ENCODE measurements around the gene AKAP8. TPM values are rescaled to one million over a fixed set of nuclear protein-coding genes. Genes with fewer than 3 reads are reported as not detected.

Gene AKAP8
- total RNA-seq (2014; rRNA removed; shearing (Covaris generic); ENCODE audit: low replicate concordance): 15.8 and 18.9 TPM in 2 replicates

GRCh38 chr19:15379083-15379998, at the start of gene AKAP8:
TSS of gene AKAP8 (minus strand) at chr19:15379787. CDS start at chr19:15379731, 56 bp downstream.
- DNase-seq (ENCODE audit: low read depth): peak; percentile 97
- in situ Hi-C loops (cut with HindIII; ENCODE audit: low pct_unique_long_range_greater_than_20kb, low sequenced_read_pairs): no loop called here

DNA sequence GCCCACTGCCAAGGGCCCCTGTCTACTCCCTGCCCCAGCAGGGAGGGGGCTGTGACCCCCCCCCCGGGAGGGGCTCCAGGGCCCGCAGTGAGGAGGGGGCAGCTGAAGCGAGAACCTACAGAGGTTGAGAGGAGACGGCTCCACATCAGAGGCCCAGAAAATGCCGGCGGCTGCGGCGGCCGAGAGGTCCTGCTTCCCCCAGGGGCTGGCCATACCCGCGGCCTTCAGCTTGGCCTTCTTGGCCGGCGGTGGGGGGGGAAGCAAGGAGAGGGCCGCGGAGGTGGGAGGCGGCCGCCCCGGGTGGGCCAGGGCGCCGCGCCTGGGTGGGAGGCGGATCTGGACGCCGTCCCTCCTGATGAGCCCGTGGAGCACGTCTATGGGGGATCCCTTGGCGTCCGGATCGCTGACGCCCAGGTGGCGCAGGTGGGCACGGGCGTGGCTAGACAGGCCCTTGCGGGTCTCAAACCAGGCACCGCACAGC, 48.4 kb upstream of the AKAP8 start:
- no peak for DNase-seq (ENCODE audit: low read depth)
- in situ Hi-C loops (cut with HindIII; ENCODE audit: low pct_unique_long_range_greater_than_20kb, low sequenced_read_pairs): no loop called here

DNA sequence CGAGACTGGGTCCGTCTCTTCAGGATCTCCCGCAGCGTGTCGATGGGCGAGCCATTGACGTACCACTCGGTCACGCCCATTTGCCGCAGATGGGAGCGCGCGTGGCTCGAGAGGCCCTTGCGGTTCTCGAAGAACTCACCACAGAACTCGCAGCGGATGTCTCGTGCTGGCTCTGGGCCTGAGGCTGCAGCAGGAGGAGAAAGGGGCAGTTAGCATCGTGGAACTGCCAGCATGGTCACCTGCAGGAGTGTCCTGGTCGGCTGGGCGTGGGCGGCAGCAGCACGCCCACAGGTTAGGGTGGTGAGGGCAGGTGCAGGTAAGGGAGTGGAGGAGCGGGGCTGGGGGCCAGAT, 47.7 kb upstream of the AKAP8 start:
- no peak for DNase-seq (ENCODE audit: low read depth)
- in situ Hi-C loops (cut with HindIII; ENCODE audit: low pct_unique_long_range_greater_than_20kb, low sequenced_read_pairs): no loop called here

- in situ Hi-C loops (cut with HindIII; ENCODE audit: low pct_unique_long_range_greater_than_20kb, low sequenced_read_pairs): no loop called here
- no peak for DNase-seq (ENCODE audit: low read depth)
Observed at GRCh38 chr19:15426485-15427349, 47.1 kb upstream of the AKAP8 start.

GRCh38 chr19:15425321-15425950, 45.8 kb upstream of the AKAP8 start:
- no peak for DNase-seq (ENCODE audit: low read depth)
- in situ Hi-C loops (cut with HindIII; ENCODE audit: low pct_unique_long_range_greater_than_20kb, low sequenced_read_pairs): no loop called here

DNA sequence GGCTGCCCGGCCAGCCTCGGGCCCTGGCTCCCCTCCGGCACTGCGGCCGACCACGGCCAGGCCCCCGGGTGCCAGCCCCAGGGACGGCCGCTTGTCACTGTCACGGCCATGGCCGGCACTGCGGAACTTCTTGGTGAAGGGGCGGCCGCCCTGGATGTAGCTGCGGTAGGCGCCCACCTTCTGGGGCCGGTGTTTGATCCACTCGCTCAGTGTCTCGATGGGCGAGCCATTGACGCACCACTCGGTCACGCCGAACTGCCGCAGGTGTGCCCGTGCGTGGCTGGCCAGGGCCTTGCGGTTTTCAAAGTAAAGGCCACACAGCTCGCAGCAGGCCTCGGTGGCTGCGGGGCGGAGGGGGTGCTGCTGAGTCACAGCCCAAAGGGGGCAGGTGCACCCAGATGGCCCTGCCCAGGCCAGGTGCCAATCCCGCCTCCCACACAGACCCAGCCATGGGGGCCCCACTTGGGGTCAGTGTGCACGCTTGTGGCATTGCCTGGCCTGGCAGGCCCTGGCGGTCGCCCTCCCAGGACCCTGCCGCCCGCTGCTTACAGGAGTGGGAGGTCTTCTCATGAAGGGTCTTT, 45.2 kb upstream of the AKAP8 start:
- in situ Hi-C loops (cut with HindIII; ENCODE audit: low pct_unique_long_range_greater_than_20kb, low sequenced_read_pairs): no loop called here
- DNase-seq (ENCODE audit: low read depth): no peak

GRCh38 chr19:15424121-15424520, 44.5 kb upstream of the AKAP8 start:
- in situ Hi-C loops (cut with HindIII; ENCODE audit: low pct_unique_long_range_greater_than_20kb, low sequenced_read_pairs): no loop called here
- DNase-seq (ENCODE audit: low read depth): no peak

- in situ Hi-C loops (cut with HindIII; ENCODE audit: low pct_unique_long_range_greater_than_20kb, low sequenced_read_pairs): no loop called here
- DNase-seq (ENCODE audit: low read depth): no peak
Observed at GRCh38 chr19:15423130-15423529, 43.5 kb upstream of the AKAP8 start.

GRCh38 chr19:15422296-15423075, 42.9 kb upstream of the AKAP8 start:
- no peak for DNase-seq (ENCODE audit: low read depth)
- in situ Hi-C loops (cut with HindIII; ENCODE audit: low pct_unique_long_range_greater_than_20kb, low sequenced_read_pairs): no loop called here

- in situ Hi-C loops (cut with HindIII; ENCODE audit: low pct_unique_long_range_greater_than_20kb, low sequenced_read_pairs): no loop called here
- no peak for DNase-seq (ENCODE audit: low read depth)
Observed at GRCh38 chr19:15421721-15422260, 42.2 kb upstream of the AKAP8 start.

DNA sequence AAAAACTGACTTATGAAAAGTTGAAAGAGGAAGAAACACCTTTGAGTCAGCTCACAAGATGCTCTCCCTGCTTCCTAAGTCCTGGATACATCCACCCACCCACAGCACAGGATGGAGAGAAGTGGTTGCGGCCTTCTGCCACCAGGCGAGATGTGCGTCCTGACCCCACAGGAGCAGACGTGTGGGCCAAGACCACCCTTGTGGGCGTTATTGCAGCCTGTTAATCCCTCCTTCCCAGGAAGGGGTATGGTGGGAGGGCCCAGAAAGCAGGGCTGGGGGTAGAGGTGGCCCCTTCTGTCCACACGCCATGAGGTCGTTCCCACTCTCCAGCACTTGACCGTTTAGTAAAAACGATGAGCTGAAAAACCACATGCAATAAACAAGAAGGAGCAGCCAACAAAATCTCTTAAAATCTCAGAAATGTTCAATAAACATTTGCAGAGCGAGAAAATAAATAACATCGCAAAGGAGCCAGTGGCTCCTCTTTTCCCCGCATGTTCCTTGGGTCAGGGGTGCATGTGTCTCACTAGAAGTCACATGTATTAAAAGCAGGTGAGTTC, 41.6 kb upstream of the AKAP8 start:
- in situ Hi-C loops (cut with HindIII; ENCODE audit: low pct_unique_long_range_greater_than_20kb, low sequenced_read_pairs): no loop called here
- DNase-seq (ENCODE audit: low read depth): no peak

DNA sequence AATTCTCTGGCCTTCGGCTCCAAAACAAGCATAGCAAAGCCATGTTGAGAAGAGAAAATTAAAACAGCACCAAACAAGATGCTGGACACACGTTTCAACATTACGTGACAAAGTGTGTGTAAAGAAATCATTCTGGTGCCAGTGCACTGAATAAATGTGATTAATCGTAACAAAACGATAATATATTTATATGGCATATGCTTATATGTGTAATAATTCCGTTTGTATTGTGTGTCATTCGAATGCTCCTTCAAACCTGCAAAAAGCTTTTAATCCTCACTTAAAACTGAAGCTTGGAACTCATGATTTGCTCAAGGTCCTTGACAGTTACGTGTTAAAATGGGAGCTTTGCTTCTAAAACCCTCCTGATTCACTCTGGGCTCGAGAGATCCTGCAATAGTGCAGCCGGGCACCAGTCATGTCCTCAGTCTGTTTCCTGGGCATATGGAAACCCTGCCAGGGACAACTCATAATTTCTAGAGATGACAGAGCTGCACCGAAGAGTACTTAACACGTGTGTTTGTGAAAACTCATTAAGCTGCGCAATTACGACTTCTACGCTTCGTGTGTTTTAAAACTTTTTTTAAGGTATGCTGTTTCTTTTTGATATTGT, 39.9 kb upstream of the AKAP8 start:
- no peak for DNase-seq (ENCODE audit: low read depth)
- in situ Hi-C loops (cut with HindIII; ENCODE audit: low pct_unique_long_range_greater_than_20kb, low sequenced_read_pairs): no loop called here

DNA sequence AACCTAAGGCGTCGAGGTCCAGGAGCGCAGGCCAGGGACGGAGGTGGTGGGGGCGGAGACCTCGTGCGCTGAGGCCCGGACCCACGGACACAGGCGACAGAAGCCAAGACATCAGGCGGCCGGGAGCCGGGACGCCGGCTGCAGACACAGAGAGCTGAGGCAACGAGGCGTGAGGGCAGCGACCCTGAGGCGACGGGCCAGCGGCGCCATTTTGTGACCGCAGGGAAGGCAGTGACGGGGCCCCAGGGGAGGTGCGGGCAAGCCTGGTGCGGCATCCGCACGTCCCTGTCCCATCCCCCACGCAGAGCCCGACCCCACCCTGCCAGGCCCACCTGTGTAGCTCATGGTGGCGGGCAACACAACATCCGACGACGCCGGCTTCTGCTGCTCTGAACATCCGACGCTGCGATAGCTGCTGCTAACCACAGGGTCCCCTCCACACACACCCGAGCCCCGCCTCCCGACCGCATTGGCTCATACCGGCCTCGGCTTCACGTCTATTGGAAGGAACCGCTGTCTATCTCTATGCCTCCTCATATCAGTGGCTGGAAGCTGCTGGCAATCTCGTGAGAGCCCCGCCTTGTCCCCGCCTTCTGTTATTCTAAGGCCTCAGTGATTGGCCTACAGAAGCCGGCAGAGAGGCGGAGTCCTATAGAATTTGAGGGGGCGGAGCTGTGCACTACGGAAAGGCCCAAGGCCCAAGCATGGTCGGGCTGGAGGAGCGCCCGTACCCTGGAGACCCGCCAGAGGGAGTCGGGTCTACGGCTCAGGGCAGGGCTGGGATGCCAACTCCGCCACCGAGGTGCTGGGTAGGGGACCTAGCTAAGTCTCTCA, 39.2 kb upstream of the AKAP8 start, which contains the start of gene AKAP8L:
Gene AKAP8L, minus strand, starts transcription at position 410 of the 834 bp plus-strand sequence. Its CDS starts 65 bp downstream, at position 345.
- in situ Hi-C loops (cut with HindIII; ENCODE audit: low pct_unique_long_range_greater_than_20kb, low sequenced_read_pairs): no loop called here
- peak; percentile 100 for DNase-seq (ENCODE audit: low read depth)

GRCh38 chr19:15418231-15418578, 38.6 kb upstream of the AKAP8 start:
- in situ Hi-C loops (cut with HindIII; ENCODE audit: low pct_unique_long_range_greater_than_20kb, low sequenced_read_pairs): no loop called here

DNA sequence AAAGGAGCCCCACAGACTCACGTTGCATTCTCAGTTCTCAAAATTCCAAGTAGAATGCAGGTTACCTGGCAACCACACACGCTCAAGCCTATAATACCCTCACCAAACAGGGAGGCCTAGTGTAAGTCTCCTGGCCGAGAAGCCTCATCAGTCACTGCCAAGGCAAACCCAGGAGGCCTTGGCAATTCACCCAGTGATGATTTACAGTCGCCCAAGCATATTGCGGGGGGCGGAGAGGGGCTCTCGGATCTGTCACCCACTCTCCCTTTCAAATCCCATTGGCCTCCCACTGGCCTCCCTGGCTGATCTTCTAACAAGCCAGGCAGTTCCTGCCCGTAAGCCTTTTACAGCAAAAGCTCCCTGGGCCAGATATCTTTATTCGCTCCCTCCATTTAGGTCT, 38.1 kb upstream of the AKAP8 start:
- no peak for DNase-seq (ENCODE audit: low read depth)
- in situ Hi-C loops (cut with HindIII; ENCODE audit: low pct_unique_long_range_greater_than_20kb, low sequenced_read_pairs): no loop called here

More at GRCh38 chr19:15418231-15418578, 38.6 kb upstream of the AKAP8 start:
- no peak for DNase-seq (ENCODE audit: low read depth)

DNA sequence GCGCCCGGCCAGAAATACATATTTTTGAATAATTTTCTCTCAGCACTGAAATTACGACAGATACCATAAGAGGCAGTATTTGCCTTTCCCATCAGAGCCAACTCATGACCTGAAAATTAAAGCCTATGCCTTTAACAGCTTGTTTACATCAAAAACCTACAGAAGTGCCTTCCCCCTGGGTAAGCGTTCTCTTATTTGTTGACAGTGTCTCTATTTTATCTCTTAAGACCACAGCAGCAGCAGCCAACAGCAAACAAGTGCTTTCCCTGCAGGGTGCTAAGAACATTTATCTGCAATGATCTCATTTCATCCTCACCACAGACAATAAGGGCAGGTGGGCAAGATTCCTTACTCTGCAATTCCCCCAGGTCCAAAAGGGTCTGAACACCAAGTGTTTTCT, 33.2 kb upstream of the AKAP8 start:
- DNase-seq (ENCODE audit: low read depth): no peak
- in situ Hi-C loops (cut with HindIII; ENCODE audit: low pct_unique_long_range_greater_than_20kb, low sequenced_read_pairs): no loop called here
